IPS DF 4.7 (cell line): ENCODE results near the gene TRIM51.
"Not testable (repeated sequence)": the region's sequence is repeated elsewhere in the genome, so short reads cannot be mapped to it uniquely, and the experiment has no call there.

Experiments
- DNase-seq: peaks from one replicate; pipeline ENCODE4 v3.0.0-alpha.2; 2013; ENCODE audit warnings: low spot score; ENCODE audit errors: extremely low read depth

TRIM51 gene, protein sequence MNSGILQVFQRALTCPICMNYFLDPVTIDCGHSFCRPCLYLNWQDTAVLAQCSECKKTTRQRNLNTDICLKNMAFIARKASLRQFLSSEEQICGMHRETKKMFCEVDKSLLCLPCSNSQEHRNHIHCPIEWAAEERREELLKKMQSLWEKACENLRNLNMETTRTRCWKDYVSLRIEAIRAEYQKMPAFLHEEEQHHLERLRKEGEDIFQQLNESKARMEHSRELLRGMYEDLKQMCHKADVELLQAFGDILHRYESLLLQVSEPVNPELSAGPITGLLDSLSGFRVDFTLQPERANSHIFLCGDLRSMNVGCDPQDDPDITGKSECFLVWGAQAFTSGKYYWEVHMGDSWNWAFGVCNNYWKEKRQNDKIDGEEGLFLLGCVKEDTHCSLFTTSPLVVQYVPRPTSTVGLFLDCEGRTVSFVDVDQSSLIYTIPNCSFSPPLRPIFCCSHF

GRCh38 chr11:55882997-55883396, at the start of gene TRIM51:
TRIM51 (plus strand) TSS chr11:55883297; CDS start chr11:55885429, 2,132 bp downstream.
- not testable (repeated sequence) for DNase-seq

- DNase-seq, result no peak
Observed at GRCh38 chr11:55838452-55838851, 44.6 kb upstream of the TRIM51 start, which contains the start of gene OR5D16. OR5D16 (plus strand) TSS chr11:55838752; CDS start chr11:55838752, 0 bp downstream.

GRCh38 chr11:55847453-55847852, 35.6 kb upstream of the TRIM51 start:
- no peak for DNase-seq

GRCh38 chr11:55849037-55849436, 34.1 kb upstream of the TRIM51 start:
- DNase-seq, result no peak

GRCh38 chr11:55852141-55852540, 31.0 kb upstream of the TRIM51 start:
- no peak for DNase-seq

DNA sequence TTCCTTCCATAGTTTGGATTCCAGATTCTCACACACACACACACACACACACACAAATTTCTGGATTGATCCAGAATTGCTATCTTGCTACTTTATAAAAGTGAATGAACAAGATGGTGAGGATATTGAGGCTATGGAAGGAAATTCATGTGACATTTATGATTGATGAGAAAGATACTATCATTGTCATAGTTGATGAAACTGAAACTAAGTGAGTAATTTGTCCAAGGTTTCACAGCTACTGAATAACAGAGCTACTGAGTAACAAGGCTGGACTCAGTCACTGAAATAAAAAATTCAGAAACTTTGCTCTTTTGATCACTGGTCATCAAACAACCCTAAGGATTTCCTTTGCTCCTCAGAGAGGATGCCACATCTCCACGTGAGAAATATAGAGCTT, 28.4 kb upstream of the TRIM51 start:
- no peak for DNase-seq

GRCh38 chr11:55867354-55867753, 15.7 kb upstream of the TRIM51 start:
- DNase-seq, result not testable (repeated sequence)

GRCh38 chr11:55872731-55873130, 10.4 kb upstream of the TRIM51 start:
- DNase-seq, result not testable (repeated sequence)

DNA sequence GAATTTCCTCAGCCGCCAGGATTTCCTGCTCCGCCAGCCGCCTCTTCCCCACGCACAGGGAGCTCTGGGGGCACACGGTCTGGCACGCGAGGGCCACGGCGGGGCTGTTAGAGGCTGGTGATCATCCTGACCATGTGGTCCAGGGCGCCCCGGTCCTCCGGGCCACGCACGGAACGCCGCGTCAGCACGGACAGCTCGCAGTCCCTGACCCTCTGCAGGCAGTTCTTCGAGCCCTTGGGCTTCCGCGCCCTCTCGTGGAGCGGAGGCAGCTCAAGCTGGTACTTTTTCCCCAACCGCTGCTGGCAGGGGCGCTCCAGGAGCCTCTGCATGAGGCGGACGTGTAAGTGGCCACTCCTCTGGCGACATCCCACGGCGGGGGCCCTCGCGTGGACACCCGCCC, 10.0 kb upstream of the TRIM51 start:
- DNase-seq, result not testable (repeated sequence)

- not testable (repeated sequence) for DNase-seq
Observed at GRCh38 chr11:55884995-55885394, 1.9 kb downstream of the TRIM51 start.

DNA sequence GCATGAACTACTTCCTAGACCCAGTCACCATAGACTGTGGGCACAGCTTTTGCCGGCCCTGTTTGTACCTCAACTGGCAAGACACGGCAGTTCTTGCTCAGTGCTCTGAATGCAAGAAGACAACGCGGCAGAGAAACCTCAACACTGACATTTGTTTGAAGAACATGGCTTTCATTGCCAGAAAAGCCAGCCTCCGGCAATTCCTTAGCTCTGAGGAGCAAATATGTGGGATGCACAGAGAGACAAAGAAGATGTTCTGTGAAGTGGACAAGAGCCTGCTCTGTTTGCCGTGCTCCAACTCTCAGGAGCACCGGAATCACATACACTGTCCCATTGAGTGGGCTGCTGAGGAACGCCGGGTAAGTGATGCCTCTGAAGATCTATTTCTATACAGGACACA, 2.4 kb downstream of the TRIM51 start:
- not testable (repeated sequence) for DNase-seq

DNA sequence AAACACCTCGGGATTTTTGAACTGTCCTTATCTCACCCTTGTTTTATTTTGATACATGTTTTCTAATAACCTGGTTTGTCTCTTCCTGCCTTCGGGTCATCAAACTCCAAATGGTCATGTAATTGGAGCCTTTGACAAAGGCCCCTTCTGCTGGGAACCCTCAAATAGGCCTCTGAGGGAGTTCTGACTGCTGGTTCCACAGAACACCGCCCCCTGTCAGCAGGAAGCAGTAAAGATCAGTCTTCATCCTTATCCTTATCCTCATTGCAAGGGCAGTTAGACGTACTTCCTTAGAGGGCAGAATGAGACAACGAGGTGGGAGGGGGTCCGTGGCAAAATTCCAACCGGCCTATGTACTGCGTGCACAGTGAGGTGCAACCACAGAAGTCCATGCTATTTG, 12.1 kb downstream of the TRIM51 start:
- DNase-seq, result no peak

DNA sequence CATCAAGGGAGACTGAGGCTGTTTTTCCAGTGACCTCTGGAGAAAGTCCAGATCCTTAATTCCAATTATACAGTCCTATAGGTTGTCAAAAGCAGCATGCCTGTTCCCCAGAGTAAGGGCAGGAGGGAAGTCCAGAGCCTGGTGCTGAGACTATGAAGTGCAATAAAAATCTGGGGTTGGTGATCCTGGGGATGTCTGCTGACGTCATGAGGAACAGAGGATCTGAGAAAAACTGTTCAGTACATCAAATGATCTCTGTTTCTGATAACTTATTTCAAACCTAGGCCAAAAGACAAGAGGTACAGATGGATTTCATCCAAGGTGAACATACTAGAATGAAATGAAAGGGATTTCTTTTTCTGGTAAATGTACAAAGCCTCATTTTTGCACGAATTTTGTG, 19.2 kb downstream of the TRIM51 start:
- DNase-seq, result no peak

DNA sequence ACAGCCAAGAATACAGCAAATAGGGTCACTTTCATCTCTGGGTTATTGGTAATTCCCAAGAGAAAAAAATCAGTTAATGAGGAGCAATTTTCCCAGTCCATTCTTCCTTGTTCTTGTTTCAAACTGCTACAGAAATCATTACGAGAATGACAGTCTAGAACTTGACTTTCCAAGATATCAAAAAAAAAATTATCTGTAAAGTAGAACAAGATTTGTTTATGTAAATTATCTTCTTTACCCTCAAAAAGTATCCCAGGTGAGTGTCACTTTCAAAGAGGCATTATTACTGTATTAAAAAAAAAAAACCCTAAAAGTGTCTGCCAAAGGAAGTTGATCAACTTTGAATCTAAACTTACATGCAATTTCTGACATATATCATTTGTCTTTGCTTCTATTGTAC, 31.4 kb downstream of the TRIM51 start, which contains the start of gene OR5W2:
Gene OR5W2 (minus strand): TSS at position 101 of the 400 bp plus-strand sequence. CDS start 0 bp downstream, at position 101.
- DNase-seq, result no peak

DNA sequence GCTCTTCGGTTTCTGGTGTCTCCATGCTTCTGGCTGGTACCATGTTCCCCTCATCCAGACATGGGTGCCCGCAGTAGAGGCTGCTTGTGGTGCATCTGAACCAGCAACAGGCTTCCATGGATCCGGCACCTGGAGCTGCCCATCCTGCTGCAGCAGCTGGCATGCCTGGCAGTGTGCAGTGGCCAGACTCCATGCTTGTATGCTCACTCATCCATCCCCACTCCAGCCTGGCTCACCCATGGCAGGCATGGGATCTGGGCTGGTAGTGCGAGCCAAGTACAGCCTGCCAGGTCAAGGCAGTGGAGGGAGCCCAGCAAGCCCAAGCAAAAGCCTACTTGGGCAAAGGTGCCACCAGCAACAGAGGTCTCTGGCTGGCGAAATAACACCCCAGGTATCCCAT, 37.4 kb downstream of the TRIM51 start:
- DNase-seq, result no peak

DNA sequence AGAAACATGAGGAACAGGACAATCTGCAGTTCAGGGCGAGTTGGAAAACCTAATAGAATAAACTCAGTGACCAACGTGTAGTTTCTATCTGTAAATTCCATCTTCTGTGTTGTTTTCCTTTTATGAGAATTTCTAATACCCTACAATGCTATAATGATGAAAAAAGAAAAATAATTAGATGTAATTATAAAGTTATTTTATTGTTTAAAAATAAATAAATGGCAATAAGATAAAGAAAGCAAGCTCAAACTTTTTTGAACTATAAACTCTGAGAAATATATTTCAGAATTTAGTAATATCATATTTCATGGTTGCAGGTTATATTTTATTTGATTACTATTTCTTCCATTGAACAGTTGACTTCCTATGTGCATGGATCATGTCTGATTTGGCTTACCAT, 53.2 kb downstream of the TRIM51 start, which contains the start of gene OR5I1:
Gene OR5I1 (minus strand): TSS at position 101 of the 400 bp plus-strand sequence. CDS start 0 bp downstream, at position 101.
- no peak for DNase-seq
